Measurements from ENCODE around the gene HERC4. TPM values are rescaled to one million over a fixed set of nuclear protein-coding genes. Genes with fewer than 3 reads are reported as not detected.
"Not testable (repeated sequence)": the region's sequence is repeated elsewhere in the genome, so short reads cannot be mapped to it uniquely, and the experiment has no call there.

Gene HERC4
- total RNA-seq, 1 donor from 2014 or later: 76.1 TPM

DNA sequence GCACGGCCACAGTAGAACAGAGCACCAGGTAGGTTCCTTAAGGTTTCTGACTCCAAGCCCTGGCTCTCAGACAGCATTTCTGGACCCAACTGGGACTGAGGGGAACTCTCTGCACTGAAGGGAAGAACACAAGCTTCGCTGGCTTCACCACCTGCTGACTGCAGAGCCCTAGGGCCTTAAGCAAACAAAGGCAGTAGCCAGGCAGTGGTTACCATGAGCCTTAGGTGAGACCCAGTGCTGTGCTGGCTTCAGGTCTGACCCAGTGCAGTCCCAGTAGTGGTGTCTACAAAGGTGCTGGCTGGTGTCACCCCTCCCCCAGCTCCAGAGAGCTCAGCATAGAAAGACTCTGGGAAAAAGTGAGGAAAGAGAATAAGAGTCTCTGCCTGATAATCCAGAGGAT, 131.2 kb downstream of the HERC4 start:
- no peak for DNase-seq

DNA sequence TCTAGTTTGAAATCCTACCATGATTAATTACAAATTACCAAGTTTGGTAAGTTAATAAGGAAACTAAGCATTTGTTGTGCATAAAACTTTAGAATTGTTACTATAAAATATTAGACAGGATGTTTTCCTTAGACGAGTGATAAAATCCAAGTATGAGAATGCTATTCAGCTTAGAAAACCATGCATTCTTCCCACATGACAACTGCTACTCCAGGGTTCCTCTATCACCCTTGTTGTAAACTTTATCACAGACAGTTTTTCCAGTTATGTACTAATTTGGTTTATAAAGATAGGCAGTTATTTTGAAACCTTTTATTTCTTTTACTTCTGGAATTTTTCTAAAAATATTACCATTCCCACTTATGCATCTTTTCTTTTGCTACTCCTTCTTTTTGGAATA, 138.7 kb downstream of the HERC4 start:
- no peak for DNase-seq

DNA sequence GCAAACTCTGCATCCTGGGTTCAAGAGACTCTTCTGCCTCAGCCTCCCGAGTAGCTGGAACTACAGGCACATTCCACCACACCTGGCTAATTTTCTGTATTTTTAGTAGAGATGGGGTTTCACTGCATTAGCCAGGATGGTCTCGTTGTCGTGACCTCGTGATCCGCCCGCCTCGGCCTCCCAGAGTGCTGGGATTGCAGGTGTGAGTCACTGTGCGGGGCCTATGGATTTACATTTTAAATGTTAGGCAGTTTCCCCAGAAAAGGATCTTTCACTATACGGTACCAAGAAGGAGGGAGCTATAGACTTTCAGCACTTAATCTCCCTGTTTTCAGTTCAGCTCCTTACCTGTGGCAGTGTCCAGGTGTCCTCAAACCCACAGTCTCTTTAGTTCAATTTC, 139.9 kb downstream of the HERC4 start:
- no peak for DNase-seq

DNA sequence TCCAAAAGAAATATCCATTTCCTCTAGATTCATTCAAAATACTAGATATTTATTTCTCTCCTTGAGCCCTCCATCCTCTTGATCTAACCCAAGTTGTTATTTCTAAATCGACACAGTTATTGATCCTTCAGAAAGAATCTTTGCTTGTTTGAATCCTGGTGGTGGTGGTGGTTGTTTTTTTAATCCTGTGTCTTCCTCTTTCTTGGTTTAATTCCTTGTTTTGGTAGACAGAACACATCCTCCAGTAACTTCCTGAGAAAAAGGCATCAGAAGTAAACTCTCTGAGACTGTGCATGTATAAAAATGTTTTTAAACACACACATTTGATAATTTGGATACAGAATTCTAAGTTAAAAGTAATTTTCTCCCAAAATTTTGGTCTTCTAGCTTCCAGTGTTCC, 140.7 kb downstream of the HERC4 start:
- DNase-seq: no peak

DNA sequence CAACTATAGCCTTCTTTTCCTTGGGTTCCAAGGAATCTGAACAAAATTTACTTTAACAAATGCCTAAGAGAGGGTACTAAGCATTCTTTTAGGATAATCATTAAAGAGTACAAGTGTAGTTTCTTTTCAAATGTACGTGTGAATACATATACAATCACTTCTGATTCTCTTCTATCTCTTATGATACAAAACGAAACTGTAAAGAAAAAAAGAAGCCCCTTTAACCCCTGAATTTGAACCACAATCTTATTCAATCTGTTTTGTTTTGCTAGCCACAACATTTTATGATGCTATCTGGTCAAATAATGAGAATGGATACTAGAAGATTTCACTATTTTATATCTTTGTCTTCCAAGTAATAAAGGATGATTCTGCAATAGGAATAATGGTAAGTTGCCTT, 141.9 kb downstream of the HERC4 start:
- no peak for DNase-seq

DNA sequence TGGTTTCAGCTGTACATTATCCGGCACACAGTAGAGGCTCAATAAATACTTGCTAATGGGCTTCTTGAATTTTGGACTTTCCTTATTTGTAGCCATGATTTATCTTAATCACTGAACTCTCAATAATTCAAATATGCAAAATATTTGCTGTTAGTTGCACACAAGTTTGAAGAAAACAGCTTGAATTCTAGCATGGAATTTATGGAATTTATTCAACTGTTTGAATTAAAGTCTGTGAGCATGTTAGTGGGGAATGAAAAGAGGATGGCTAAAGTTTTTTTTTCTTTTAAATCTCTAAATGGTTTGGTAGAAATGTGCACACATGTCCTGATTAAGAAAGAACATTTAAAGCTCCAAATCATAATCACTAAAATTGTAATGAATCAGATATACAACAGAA, 148.1 kb downstream of the HERC4 start:
- DNase-seq: no peak

DNA sequence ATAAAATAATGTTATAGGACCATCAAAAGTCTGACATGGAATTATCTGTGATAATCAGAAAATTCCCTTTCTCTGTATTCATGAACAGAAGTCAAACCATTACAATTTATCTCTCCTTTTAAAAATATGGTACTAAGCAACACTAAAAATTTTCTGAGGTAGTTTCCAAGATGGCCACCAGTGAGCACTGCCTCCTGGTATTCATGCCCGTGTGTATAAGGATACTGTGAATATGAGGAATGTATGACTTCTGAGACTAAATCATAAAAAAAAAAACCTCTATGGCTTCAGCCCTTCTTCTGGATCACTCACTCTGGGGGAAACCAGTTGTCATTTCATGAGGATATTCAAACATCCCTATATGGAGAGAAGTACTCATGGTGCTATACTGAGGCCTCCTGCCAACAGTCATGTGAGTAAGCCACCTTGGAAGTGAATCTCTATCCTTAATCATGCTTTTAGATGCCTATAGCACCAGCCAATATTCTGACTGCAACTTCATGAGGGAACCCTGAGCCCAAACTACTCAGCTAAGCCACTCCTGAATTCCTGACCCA, 149.6 kb downstream of the HERC4 start:
- DNase-seq: no peak

DNA sequence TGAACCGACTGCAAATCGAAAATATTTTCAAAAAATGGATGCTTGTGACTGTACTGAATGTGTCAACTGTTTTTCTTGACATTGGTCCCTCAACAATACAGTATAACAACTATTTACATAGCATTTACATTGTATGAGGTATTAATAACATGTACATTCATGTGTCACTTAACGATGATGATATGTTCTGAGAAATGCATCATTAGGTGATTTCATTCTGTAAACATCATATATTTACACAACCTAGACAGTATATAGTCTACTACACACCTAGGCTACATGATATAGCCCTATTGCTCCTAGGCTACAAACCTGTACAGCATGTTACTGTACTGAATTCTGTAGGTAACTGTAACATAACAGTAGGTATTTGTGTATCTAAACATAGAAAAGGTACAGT, 150.9 kb downstream of the HERC4 start:
- no peak for DNase-seq

DNA sequence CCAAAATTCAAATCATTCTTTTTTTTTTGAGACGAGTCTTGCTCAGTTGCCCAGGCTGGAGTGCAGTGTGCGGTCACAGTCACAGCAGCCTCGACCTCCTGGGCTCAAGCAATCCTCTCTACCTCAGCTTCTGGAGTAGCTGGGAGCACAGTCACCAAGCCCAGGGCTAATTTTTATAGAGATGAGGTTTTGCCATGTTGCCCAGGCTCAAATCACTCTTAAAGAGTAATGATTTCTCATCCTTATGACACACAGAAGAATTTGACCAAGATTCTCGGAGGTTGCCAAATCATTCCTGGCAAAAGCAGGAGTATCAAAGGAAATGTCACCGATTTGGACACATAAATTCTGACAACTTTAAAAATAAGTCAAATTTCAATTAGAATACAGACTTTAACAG, 151.5 kb downstream of the HERC4 start:
- DNase-seq: no peak

DNA sequence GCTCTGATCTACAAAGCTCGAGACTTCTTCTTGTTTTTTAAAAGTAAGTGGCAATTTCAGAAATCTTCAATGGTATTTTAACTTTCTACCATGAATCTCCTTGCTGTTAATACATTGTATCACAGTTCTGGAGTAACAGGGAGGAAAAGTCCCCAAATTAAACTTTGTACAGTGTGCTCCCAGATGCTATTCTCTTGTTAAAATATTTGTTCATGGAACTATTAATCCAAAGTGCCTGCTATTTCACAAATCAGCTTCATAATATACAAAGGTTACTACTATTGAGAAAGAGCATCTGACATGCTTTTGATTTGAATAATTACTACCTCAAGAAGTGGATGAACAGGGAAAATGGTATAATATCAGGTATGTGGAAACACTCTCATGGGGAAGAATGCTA, 154.0 kb downstream of the HERC4 start:
- no peak for DNase-seq

DNA sequence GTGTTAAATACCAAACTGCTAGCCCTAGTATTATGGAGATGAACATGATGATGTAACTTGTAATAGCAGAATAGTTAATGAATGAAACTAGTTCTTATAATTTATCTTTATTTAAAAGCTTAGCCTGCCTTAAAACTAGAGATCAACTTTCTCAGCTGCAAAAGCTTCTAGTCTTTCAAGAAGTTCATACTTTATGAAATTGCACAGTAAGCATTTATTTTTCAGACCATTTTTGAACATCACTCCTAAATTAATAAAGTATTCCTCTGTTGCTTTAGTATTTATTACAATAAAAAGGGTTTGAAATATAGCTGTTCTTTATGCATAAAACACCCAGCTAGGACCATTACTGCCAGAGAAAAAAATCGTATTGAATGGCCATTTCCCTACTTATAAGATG, 157.4 kb downstream of the HERC4 start:
- no peak for DNase-seq

DNA sequence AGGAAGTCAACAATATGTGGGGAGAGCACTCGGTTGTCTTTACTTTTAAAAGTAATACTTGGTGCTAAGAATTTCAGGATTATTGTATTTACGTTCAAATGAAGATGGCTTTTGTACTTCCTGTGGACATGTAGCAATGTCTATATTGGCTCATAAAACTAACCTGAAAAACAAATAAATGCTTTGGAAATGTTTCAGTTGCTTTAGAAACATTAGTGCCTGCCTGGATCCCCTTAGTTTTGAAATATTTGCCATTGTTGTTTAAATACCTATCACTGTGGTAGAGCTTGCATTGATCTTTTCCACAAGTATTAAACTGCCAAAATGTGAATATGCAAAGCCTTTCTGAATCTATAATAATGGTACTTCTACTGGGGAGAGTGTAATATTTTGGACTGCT, 157.9 kb downstream of the HERC4 start:
- DNase-seq: no peak

DNA sequence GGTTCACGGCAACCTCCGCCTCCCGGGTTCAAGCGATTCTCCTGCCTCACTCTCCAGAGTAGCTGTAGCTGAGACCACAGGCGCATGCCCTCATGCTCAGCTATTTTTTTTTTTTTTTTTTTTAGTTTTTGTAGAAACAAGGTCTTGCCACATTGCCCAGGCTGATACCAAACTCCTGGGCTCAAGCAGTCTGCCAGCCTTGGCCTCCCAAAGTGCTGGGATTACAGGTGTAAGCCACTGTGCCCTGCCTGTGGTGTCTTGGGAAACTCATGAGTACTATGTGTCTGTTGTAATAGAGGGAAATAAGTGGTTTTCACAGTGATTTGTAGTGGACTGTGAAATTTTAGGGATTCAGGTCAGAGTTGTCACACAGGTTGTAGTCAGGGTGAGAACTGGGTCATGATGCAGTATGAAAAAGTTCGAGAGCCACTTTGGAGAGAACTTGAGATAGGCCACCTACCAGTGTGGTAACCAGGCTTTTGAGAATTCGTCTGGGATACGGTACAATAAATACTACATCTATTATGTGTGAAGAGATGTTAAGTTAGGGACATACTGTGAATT, 160.2 kb downstream of the HERC4 start:
- no peak for DNase-seq

DNA sequence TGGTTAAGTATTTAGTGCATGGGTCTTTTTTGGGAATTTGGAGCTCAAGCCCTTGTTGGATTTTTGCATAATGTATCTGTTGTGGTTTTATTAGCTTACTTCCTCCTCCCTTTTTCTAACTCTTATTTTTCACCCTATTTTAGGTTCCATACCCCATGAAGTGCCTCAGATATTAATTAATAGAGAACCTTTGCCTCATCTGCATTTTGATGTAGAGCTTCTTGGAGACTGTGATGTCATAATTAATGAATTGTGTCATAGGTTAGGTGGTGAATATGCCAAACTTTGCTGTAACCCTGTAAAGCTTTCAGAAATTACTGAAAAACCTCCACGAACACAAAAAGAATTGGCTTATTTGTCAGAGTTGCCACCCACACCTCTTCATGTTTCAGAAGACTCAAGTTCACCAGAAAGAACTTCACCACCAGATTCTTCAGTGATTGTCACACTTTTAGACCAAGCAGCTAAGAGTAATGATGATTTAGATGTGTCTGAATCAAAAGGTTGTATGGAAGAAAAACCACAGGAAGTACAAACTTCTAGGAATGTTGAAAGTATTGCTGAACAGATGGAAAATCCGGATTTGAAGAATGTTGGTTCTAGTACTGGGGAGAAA, 162.6 kb downstream of the HERC4 start:
- DNase-seq: no peak

DNA sequence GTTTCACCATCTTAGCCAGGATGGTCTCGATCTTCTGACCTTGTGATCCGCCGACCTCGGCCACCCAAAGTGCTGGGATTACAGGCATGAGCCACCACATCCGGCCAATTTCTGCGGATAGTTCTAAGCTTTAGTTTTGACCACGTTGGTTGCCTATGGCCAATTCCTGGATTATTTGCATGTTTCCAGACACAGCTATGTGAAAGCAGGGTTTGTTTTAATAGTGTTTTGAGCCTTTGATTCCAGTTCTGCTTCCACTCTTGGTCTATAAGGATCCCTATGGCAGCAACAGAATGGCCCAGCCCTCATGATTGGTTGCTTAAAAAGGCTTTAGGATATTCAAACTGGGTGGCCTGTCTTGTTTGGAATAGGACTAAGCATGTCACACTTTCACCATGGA, 171.5 kb downstream of the HERC4 start:
- no peak for DNase-seq

DNA sequence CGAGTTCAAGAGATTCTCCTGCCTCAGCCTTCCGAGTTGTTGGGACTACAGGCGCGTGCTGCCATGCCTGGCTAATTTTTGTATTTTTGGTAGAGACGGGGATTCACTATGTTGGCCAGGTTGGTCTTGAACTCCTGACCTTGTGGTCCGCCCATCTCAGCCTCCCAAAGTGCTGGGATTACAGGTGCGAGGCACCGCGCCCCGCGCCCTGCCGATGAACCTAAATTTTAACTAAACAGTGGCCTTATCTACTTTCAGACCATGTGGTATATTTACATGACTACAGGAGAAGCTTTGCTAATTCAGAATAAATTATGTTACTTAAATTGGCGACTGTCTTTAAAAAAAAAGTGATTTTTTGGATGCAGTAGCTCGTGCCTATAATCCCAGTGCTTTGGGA, 181.4 kb downstream of the HERC4 start:
- no peak for DNase-seq

DNA sequence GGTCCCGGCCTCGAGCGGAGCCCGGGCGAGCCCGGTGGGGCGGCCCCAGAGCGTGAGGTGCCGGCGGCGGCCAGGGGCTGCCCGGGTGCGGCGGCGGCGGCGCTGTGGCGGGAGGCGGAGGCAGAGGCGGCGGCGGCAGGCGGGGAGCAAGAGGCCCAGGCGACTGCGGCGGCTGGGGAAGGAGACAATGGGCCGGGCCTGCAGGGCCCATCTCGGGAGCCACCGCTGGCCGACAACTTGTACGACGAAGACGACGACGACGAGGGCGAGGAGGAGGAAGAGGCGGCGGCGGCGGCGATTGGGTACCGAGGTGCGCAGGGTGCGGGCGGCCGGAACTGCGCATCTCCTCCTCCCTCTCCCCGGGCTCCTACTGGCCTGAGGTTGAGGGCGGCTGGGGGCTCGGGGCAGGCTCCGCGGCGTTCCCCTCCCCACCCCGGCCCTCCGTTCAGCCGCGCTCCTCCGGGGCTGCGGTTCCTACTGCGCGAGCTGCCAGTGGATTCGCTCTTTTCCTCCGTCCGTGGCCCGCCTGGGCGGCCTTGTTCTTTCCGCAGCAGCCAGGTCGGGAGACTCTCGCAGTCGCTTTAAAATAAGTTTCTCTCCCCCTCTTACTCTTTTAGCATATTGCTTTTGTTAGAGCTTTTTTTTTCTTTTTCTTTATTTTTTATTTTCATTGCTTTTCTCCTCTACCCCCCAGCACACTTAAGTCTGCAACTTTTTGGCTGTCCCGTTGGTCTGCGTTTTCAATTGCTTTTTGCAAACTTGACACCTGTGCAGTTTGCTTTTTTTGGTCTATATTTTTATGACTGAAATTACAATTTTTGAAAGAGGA, 190.0 kb downstream of the HERC4 start:
- peak; percentile 90 for DNase-seq

DNA sequence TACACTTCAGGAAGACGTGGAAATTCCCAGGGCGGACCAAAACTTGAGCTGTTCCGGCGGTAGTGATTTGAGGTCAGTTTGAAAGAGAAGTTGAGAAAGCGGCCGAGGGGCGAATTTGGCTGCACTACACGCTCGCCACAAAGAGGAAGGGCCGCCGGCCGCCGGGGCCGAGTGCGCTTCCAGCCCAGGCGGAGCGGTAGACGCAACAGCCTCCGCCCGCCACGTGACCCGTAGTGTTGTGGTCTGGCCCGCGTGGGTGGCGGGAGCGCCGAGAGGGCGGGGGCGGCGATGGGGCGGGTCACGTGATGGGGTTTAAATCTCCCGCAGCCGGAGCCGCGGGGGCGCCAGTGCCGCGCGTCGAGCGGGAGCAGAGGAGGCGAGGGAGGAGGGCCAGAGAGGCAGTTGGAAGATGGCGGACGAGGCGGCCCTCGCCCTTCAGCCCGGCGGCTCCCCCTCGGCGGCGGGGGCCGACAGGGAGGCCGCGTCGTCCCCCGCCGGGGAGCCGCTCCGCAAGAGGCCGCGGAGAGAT, 190.7 kb downstream of the HERC4 start, which contains the start of gene SIRT1:
Gene SIRT1, plus strand, starts transcription at position 344 of the 529 bp plus-strand sequence. Its CDS starts 66 bp downstream, at position 410.
- peak; percentile 98 for DNase-seq

DNA sequence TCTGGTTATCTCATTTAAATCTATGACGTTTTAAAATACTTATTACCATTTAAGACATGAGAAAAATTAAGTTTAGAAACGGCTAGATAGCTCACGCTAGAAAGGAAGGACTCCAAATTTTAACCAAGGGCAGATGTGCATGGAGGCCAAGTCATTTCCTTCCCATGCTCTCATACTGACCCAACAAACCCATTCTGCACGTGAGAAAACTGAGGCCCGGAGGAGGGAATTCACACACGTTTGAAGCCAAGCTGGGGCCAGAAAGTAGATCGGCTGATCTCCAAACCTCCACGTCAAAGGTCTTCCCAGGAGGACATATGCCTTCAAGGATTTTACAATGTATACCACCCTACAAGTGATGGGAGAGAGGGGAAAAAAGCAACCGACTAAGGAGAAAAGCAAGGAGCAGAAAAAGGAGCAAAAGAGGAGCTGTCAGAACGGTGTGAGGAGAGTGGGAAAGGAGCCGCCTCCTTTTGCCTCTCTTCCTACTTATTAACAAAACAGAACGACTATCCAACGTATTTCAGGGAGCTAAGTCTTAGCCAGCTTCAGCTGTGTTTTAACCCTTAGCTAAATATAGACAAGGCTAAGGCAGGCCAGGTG, 191.3 kb downstream of the HERC4 start:
- peak; percentile 29 for DNase-seq

DNA sequence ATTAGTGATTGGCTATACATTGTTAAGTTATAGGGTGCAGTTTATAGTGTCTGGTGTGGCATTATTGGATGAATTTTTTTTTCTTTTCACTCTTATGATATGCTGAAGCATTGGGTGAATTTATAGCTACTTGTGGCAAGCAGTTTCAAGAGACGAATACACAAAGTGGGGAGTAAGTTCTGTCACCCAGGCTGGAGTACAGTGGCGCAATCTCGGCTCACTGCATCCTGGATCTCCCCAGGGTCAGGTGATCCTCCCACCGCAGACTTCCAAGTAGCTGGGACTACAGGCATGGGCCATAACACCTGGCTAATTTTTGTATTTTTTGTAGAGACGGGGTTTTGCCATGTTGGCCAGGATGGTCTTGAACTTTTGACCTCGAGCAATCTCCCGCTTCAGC, 196.9 kb downstream of the HERC4 start:
- DNase-seq: no peak

DNA sequence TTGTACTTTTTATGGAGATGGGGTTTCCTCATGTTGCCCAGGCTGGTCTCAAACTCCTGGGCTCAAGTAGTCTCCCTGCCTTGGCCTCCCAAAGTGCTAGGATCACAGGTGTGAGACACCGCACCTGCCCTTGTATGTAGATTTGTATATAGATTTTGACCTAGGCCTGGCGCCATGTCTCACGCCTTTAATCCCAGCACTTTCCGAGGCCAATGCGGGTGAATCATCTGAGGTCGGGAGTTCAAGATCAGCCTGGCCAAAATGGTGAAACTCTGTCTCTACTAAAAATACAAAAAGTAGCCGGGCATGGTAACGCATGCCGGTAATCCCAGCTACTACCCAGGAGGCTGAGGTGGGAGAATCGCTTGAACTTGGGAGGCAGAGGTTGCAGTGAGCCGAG, 197.7 kb downstream of the HERC4 start:
- not testable (repeated sequence) for DNase-seq

Data from tongue (tissue), 2 donors.